NCI-H460 (cell line): ENCODE results near the gene CHODL. TPM values are rescaled to one million over a fixed set of nuclear protein-coding genes. Genes with fewer than 3 reads are reported as not detected.

Source experiments
- DNase-seq: peaks from one replicate; pipeline ENCODE4 v3.0.0-alpha.2; 2016; ENCODE audit warnings: low read depth; ENCODE audit errors: extremely low read depth
- total RNA-seq: library from RNA; depleted of rRNA; stranded (reverse); fragments of >200 nt; shearing (Covaris generic); gene quantifications from 2 replicates; pipeline ENCODE4 v1.2.3, GENCODE V29; 2014; rRNA removed

Gene CHODL
- total RNA-seq, 1 experiment from 2014 or later = 0.10 TPM

GRCh38 chr21:18285379-18285778 is 40.7 kb downstream of the CHODL start:
- no peak for DNase-seq

DNA sequence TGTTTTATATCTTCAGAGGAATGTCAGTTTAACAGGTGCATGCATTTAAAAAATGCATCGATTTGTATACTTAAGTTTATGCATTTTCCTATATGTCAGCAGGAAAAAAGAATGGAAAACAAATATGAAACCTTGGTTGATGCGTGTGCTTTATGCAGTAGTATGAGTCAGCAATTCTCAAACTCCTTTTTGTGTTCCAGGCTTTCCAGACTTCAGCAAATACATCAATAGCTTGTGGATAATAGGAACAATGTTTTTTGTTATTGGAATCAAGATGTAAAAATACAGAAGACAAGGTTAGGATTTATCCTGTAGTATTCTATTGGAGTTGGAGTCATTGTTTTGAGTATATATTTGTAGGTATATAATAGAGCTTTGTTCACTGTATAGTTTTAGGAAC is 45.2 kb downstream of the CHODL start:
- DNase-seq = no peak

DNA sequence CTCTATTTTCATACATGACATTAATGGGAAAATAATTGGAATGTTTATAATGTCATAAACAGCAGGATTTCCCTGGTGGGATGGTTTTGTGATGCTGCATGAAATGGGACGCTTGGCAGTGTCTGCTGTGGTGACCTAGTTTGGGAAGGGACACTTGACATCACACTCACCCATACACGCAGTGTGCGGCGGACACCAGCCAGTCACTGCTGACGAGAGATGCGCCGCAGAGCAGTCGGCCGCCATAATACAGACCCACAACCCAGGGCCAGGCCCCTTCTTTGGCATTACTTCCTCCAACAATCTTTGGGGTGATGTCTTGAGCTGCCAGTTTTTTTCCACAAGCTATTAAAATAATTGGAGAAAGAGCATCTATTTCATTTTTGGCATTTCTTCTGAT is 49.5 kb downstream of the CHODL start:
- no peak for DNase-seq

- DNase-seq = no peak
Observed at GRCh38 chr21:18298228-18298627, 53.6 kb downstream of the CHODL start.

Other genes starting within 250 kb of the CHODL start
- gene TMPRSS15, start 159.0 kb downstream of the CHODL start, total RNA-seq = 0.32 TPM in 2 replicates